Measurements from ENCODE around the gene HEPHL1.

HEPHL1 gene

GRCh38 chr11:94048032-94048709 lies 27.0 kb downstream of the HEPHL1 start:
- ChIA-PET POLR2A (no interaction called here), CTCF (no interaction called here)
- no peak for DNase-seq (ENCODE audit: extremely low spot score)
- TF ChIP-seq, protein P1, sequence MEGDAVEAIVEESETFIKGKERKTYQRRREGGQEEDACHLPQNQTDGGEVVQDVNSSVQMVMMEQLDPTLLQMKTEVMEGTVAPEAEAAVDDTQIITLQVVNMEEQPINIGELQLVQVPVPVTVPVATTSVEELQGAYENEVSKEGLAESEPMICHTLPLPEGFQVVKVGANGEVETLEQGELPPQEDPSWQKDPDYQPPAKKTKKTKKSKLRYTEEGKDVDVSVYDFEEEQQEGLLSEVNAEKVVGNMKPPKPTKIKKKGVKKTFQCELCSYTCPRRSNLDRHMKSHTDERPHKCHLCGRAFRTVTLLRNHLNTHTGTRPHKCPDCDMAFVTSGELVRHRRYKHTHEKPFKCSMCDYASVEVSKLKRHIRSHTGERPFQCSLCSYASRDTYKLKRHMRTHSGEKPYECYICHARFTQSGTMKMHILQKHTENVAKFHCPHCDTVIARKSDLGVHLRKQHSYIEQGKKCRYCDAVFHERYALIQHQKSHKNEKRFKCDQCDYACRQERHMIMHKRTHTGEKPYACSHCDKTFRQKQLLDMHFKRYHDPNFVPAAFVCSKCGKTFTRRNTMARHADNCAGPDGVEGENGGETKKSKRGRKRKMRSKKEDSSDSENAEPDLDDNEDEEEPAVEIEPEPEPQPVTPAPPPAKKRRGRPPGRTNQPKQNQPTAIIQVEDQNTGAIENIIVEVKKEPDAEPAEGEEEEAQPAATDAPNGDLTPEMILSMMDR (IDR thresholded peaks at IDR 0.05; ENCODE audit: control extremely low read depth, extremely low read depth, low read depth, missing control alignments): no peak

- TF ChIP-seq, protein P1 (IDR thresholded peaks at IDR 0.05; ENCODE audit: control extremely low read depth, extremely low read depth, low read depth, missing control alignments): no peak
- CTCF ChIA-PET: no interaction called here
- POLR2A ChIA-PET: no interaction called here
- DNase-seq (ENCODE audit: extremely low spot score): no peak
Observed at GRCh38 chr11:94049351-94049750, 28.2 kb downstream of the HEPHL1 start.

- ChIA-PET POLR2A (no interaction called here), CTCF (no interaction called here)
- TF ChIP-seq, protein P1 (IDR thresholded peaks at IDR 0.05; ENCODE audit: control extremely low read depth, extremely low read depth, low read depth, missing control alignments): no peak
- DNase-seq (ENCODE audit: extremely low spot score): no peak
Observed at GRCh38 chr11:94058630-94059029, 37.5 kb downstream of the HEPHL1 start.

DNA sequence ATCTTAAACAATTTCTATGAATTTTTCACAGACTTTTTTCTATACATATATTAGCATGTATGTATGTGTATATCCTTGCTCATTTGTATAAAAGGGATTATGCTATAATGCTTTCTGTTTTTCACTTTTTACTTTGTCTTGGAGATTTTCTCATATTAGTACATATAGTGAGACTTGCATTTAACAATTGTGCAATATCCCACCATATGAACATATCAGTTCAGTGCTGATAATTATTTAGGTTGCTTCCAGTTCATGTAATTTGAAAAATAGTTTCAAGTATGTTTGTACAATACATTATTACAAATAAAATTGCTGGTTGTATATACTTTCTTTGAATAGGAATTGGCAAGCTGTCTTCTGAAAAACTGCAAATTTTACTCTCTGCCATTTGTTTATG lies 37.9 kb downstream of the HEPHL1 start:
- DNase-seq (ENCODE audit: extremely low spot score): no peak
- POLR2A ChIA-PET: no interaction called here
- CTCF ChIA-PET: no interaction called here
- TF ChIP-seq, protein P1 (IDR thresholded peaks at IDR 0.05; ENCODE audit: control extremely low read depth, extremely low read depth, low read depth, missing control alignments): no peak

DNA sequence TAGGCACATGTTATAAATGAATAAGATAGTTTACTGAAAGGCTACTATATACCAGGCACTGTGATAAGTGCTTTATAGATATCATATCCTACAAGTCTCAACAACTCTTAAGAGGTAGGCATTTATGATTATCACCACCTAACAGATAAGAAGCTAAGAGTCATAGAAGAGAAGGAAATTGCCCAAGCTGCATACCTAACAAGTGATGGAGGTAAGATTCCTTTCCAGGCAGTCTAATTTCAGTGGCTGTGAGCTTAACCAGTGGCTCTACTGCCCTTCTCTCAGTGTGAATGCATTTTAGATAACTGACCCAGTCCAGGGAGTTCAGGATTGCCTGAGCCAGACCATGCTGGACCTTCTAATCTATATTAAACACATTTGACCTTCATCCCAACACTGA lies 39.2 kb downstream of the HEPHL1 start:
- CTCF ChIA-PET: no interaction called here

DNA sequence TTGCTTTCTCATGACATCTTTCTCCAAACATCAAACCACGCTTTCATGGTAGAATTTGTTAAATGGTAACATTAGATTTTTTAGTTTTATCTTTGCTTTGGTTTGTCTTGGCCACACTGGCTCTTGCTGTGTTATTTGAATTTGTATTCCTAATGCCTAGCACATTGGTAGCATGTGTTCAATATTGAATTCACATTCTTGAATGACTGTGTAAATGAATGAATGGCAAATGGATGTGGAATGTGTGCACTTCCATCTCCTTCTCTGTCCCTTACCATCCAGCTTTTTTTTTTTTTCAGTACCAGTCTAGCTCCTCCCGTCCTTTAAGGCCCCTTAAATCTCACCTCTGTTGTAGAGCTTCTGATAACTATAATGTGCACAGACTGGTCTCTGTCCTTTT lies 41.2 kb downstream of the HEPHL1 start:
- no peak for DNase-seq (ENCODE audit: extremely low spot score)
- TF ChIP-seq, protein P1 (IDR thresholded peaks at IDR 0.05; ENCODE audit: control extremely low read depth, extremely low read depth, low read depth, missing control alignments): no peak
- ChIA-PET POLR2A (no interaction called here), CTCF (no interaction called here)

More for the DNA sequence above, 39.2 kb downstream of the HEPHL1 start:
- TF ChIP-seq, protein P1 (IDR thresholded peaks at IDR 0.05; ENCODE audit: control extremely low read depth, extremely low read depth, low read depth, missing control alignments): no peak
- no peak for DNase-seq (ENCODE audit: extremely low spot score)
- POLR2A ChIA-PET: no interaction called here

Measured in GM10248 (cell line).